Measurements from ENCODE around the gene PHACTR1.

GRCh38 chr6:13081189-13081563 lies 364.6 kb downstream of the PHACTR1 start:
- TF ChIP-seq CTCF (IDR thresholded peaks at IDR 0.05) (no peak), POLR2AphosphoS5 (IDR thresholded peaks at IDR 0.05; ENCODE audit: insufficient read depth in 1 of 2, low read depth in 1 of 2) (no peak)
